Lower leg skin (tissue), 4 donors: Measurements from ENCODE around the gene SUPT7L. TPM values are rescaled to one million over a fixed set of nuclear protein-coding genes. Genes with fewer than 3 reads are reported as not detected.
A peak's percentile ranks its signal among the peaks of the same experiment; 100 is the strongest.
"Not testable (repeated sequence)": the region's sequence is repeated elsewhere in the genome, so short reads cannot be mapped to it uniquely, and the experiment has no call there.

Experiments
- DNase-seq, 2 donors: peaks; one replicate each; pipeline ENCODE4 v3.0.0-alpha.2; 2019; ENCODE audit warnings: low spot score in 2 of 2
- H3K4me3 ChIP-seq: fragments of 200-600 bp; sonication (generic); 2 replicates; pipeline ENCODE4 v1.5.1; 2017; ENCODE audit warnings: mild to moderate bottlenecking, low read depth; ENCODE audit not compliant: poor library complexity, severe bottlenecking
- CTCF ChIP-seq, 3 donors: fragments of 450-650 bp; IDR thresholded peaks; one replicate each; pipeline ENCODE4 v1.5.1; 2016; ENCODE audit warnings: antibody characterized with exemption in 3 of 3, mild to moderate bottlenecking in 3 of 3, moderate library complexity in 2 of 3
- POLR2A ChIP-seq, 2 donors: fragments of 450-650 bp; IDR thresholded peaks; one replicate each; pipeline ENCODE4 v1.6.1; 2016 to 2017; ENCODE audit warnings: antibody characterized with exemption in 2 of 2, mild to moderate bottlenecking in 1 of 2, moderate library complexity in 1 of 2
- WGBS, 2 donors: methylation state at CpG; one replicate each; pipeline ENCODE4 v1.1.5; 2018; 5-methylcytosine and 5-hydroxymethylcytosine counted together
- intact Hi-C: fragments of 100-400 bp; cut with DNase I; formaldehyde crosslinking; loops from one replicate; pipeline ENCODE4 v1.15.0; 2023; ENCODE audit warnings: low total_unique reads
- total RNA-seq, 4 donors: library from RNA; depleted of rRNA; stranded (reverse); fragments of >200 nt; gene quantifications; one replicate each; pipeline ENCODE4 v1.1.0, GENCODE V29; 2016

The SUPT7L gene
- total RNA-seq, 4 donors from 2014 or later = 9.7 to 16.9 (median 14.9) TPM

GRCh38 chr2:27690052-27690451, 26.6 kb upstream of the SUPT7L start:
- intact Hi-C loops = no loop called here
- TF ChIP-seq POLR2A (IDR thresholded peaks at IDR 0.05) (no peak), CTCF (IDR thresholded peaks at IDR 0.05) (no peak)
- no peak overlapping the region for H3K4me3 ChIP-seq
- DNase-seq = no peak

DNA sequence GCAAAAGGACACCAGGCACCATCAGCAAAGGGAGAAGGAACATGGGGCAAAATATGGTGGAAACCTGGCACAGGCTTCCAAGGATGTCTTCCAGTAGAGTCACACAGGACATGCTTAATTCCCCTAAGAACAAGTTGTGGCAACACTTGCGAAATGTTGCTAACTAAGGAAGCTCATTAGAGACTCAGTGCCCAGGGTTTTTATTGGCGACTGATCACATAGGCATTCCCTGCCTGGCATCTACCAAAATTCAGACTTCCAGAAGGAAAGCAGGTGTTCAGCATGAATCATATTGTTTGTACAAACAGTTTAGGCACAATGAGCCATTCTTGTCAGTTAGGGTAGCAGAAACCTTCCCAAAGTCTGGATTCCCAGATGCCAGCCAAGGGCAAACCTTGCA, 26.0 kb upstream of the SUPT7L start:
- no peak for DNase-seq
- intact Hi-C loops = no loop called here
- TF ChIP-seq CTCF (IDR thresholded peaks at IDR 0.05) (no peak), POLR2A (IDR thresholded peaks at IDR 0.05) (no peak)
- WGBS, 2 donors = 52 to 67% methylated on average over 2 of the region's 2 CpGs
- no peak overlapping the region for H3K4me3 ChIP-seq

GRCh38 chr2:27687232-27687631, 23.8 kb upstream of the SUPT7L start:
- WGBS, 2 donors = 50 to 68% methylated on average over 1 of the region's 1 CpG
- intact Hi-C loops = no loop called here
- H3K4me3 ChIP-seq = no peak overlapping the region
- no peak for TF ChIP-seq POLR2A (IDR thresholded peaks at IDR 0.05)
- TF ChIP-seq CTCF (IDR thresholded peaks at IDR 0.05) = no peak
- no peak for DNase-seq

DNA sequence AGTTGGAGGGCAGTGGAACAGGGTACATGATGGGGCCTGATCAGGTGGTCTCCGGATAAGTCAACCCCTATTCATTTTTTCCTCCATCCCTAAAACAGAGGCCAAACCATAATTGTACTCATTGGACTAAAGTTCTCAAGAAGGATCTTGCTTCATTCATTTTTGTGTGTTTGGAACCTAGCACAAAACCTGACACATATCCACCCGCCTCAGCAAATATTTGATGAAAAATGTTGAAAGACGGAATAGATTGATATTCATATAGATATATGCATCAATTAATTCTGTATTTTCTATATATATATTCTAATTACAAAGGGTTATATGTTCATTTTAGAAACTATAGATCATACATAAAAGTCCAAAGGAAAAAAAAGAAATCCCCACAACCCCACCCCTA, 22.2 kb upstream of the SUPT7L start:
- WGBS, 2 donors = 94 to 97% methylated on average over 3 of the region's 3 CpGs
- intact Hi-C loops = no loop called here
- no peak for DNase-seq
- TF ChIP-seq POLR2A (IDR thresholded peaks at IDR 0.05) (no peak), CTCF (IDR thresholded peaks at IDR 0.05) (no peak)
- H3K4me3 ChIP-seq = no peak overlapping the region

DNA sequence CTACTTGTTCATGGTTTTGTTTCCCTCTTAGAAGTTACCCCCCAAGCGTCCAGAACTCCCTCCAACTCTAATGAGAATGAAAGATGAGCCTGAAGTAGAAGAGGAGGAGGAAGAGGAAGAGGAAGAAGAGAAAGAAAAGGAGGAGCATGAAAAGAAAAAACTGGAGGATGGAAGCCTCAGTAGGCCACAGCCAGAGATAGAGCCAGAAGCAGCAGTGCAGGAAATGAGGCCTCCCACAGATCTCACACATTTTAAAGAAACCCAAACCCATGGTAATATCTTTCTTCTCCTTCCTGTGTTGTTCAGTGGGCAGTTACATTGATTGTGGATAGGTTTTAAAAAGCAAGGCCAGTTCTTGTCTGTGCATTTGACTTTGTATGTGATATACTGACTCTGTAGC, 21.6 kb upstream of the SUPT7L start:
- 87% methylated on average over 1 of the region's 1 CpG for WGBS, 2 donors
- DNase-seq, H3K4me3 ChIP-seq, intact Hi-C loops: not testable (repeated sequence)

GRCh38 chr2:27683390-27684071, 20.1 kb upstream of the SUPT7L start:
- intact Hi-C loops = no loop called here
- DNase-seq = peak; percentile 86 to 88
- 42 to 46% methylated on average over 9 of the region's 9 CpGs for WGBS, 2 donors
- TF ChIP-seq CTCF (IDR thresholded peaks at IDR 0.05) (peak in 1 of 3 donors; percentile 97), POLR2A (IDR thresholded peaks at IDR 0.05) (no peak)
- H3K4me3 ChIP-seq = no peak overlapping the region

GRCh38 chr2:27682334-27682771, 18.9 kb upstream of the SUPT7L start:
- DNase-seq, H3K4me3 ChIP-seq, intact Hi-C loops: not testable (repeated sequence)
- 69 to 76% methylated on average over 7 of the region's 7 CpGs for WGBS, 2 donors
